A549 (cell line): ENCODE data around the gene C1orf141. TPM values are rescaled to one million over a fixed set of nuclear protein-coding genes. Genes with fewer than 3 reads are reported as not detected.

Source experiments
- ATAC-seq, 2 experiments: fragments of 200-7000 bp in 1 of 2; fragments of >200 bp in 1 of 2; cut with Nextera tagmentation in 1 of 2; cut with Tn5 transposase in 1 of 2; 3 replicates each; pipeline versions ENCODE4 v1.8.0 to v1.9.1; 2018 to 2020; ENCODE audit warnings: mild to moderate bottlenecking in 1 of 2, moderate library complexity in 1 of 2
- CTCF ChIA-PET: fragments of 300-600 bp; sonication (Branson Sonifier 250); formaldehyde crosslinking; extraction: SDS; loops from one replicate; lab custom pipeline; 2021; ENCODE audit warnings: antibody characterized with exemption, inconsistent platforms; lab: Yijun Ruan, JAX
- POLR2A ChIA-PET: fragments of 350-600 bp; formaldehyde crosslinking; extraction: SDS; loops from one replicate; lab custom pipeline; 2021; ENCODE audit warnings: antibody characterized with exemption, inconsistent platforms; lab: Yijun Ruan, JAX
- DNase-seq, 2 experiments: peaks; one replicate each; pipeline versions ENCODE4 v3.0.0 to v3.0.0-alpha.2; 2011 to 2016; ENCODE audit warnings: low read depth in 1 of 2, low spot score in 1 of 2
- FAIRE-seq: peaks from 2 replicates; lab custom pipeline; 2011; peaks lifted over from hg19 to GRCh38; lab: Jason Lieb, UNC
- H3K27ac ChIP-seq, 2 experiments: fragments of >200 bp; sonication (Bioruptor Twin); formaldehyde crosslinking; 3 replicates each; pipeline ENCODE4 v1.5.1; 2016 to 2017
- H3K4me1 ChIP-seq: fragments of >200 bp; sonication (Bioruptor Twin); formaldehyde crosslinking; 3 replicates; pipeline ENCODE4 v1.6.1; 2016
- H3K4me2 ChIP-seq: fragments of >200 bp; sonication (Bioruptor Twin); formaldehyde crosslinking; 3 replicates; pipeline ENCODE4 v1.6.1; 2016
- H3K4me3 ChIP-seq: fragments of >200 bp; sonication (Bioruptor Twin); formaldehyde crosslinking; 3 replicates; pipeline ENCODE4 v1.5.1; 2016
- H3K9me3 ChIP-seq: fragments of >200 bp; sonication (Bioruptor Twin); formaldehyde crosslinking; 3 replicates; pipeline ENCODE4 v1.6.1; 2016
- CBX8 ChIP-seq: fragments of 200-600 bp; sonication (generic); IDR thresholded peaks from 2 replicates; pipeline ENCODE4 v1.6.1; 2016
- CEBPB ChIP-seq, 2 experiments: fragments of >200 bp in 1 of 2; sonication (Bioruptor Twin) in 1 of 2; formaldehyde crosslinking in 1 of 2; IDR thresholded peaks; 2 replicates each; pipeline ENCODE4 v1.6.1; 2012 to 2016
- EHF ChIP-seq: fragments of 250-450 bp; sonication (Bioruptor Pico); IDR thresholded peaks from 2 replicates; pipeline ENCODE4 v1.5.0; 2020; ENCODE audit warnings: mild to moderate bottlenecking
- EHMT2 ChIP-seq: fragments of 200-600 bp; sonication (generic); IDR thresholded peaks from 2 replicates; pipeline ENCODE4 v1.6.1; 2016; ENCODE audit warnings: antibody characterized with exemption, low read depth, mild to moderate bottlenecking, moderate library complexity
- EP300 ChIP-seq, 2 experiments: fragments of >200 bp; sonication (Bioruptor Twin); formaldehyde crosslinking; IDR thresholded peaks; 2 replicates in 1 of 2; 3 replicates in 1 of 2; pipeline ENCODE4 v1.6.1; 2016 to 2017
- HDAC2 ChIP-seq: fragments of 200-600 bp; sonication (generic); IDR thresholded peaks from 2 replicates; pipeline ENCODE4 v1.6.1; 2016
- HEYL ChIP-seq: fragments of 250-450 bp; sonication (Bioruptor Pico); IDR thresholded peaks from 2 replicates; pipeline ENCODE4 v1.8.0; 2021; ENCODE audit warnings: mild to moderate bottlenecking, moderate library complexity
- MYC ChIP-seq: IDR thresholded peaks from 2 replicates; pipeline ENCODE4 v1.6.1; 2012; ENCODE audit warnings: mild to moderate bottlenecking, inconsistent platforms, low read length, improper control_type of control experiment, borderline replicate concordance
- NPAS2 ChIP-seq: fragments of 250-450 bp; sonication (Bioruptor Pico); IDR thresholded peaks from 2 replicates; pipeline ENCODE4 v1.8.0; 2022; ENCODE audit warnings: mild to moderate bottlenecking, moderate library complexity, borderline replicate concordance
- PHF8 ChIP-seq: fragments of 200-600 bp; sonication (generic); IDR thresholded peaks from 2 replicates; pipeline ENCODE4 v1.6.1; 2016; ENCODE audit warnings: low read depth, mild to moderate bottlenecking, antibody characterized with exemption, moderate library complexity, borderline replicate concordance
- POLR2A ChIP-seq: IDR thresholded peaks from 2 replicates; pipeline ENCODE4 v1.6.1; 2012; ENCODE audit warnings: mild to moderate bottlenecking, low read length
- REST ChIP-seq: fragments of 200-600 bp; sonication (generic); IDR thresholded peaks from 2 replicates; pipeline ENCODE4 v1.6.1; 2016; ENCODE audit warnings: antibody characterized with exemption, mild to moderate bottlenecking, moderate library complexity
- SMC3 ChIP-seq: fragments of >200 bp; sonication (Bioruptor Twin); formaldehyde crosslinking; IDR thresholded peaks from 3 replicates; pipeline ENCODE4 v1.6.1; 2018; ENCODE audit warnings: inconsistent platforms
- SREBF2 ChIP-seq: fragments of 450-650 bp; IDR thresholded peaks from 2 replicates; pipeline ENCODE4 v1.6.1; 2014; ENCODE audit warnings: mild to moderate bottlenecking, moderate library complexity
- TFCP2L1 ChIP-seq: fragments of 250-450 bp; sonication (Bioruptor Pico); IDR thresholded peaks from 2 replicates; pipeline ENCODE4 v1.5.0; 2021; ENCODE audit warnings: mild to moderate bottlenecking
- TP53 ChIP-seq: fragments of 250-450 bp; sonication (Bioruptor Pico); IDR thresholded peaks from 2 replicates; pipeline ENCODE4 v1.5.0; 2021; ENCODE audit warnings: mild to moderate bottlenecking, moderate library complexity
- WGBS: methylation state at CpG from one replicate; pipeline ENCODE4 v1.1.6; 2017; ENCODE audit errors: missing lambda C conversion rate; 5-methylcytosine and 5-hydroxymethylcytosine counted together
- polyA plus RNA-seq, 4 experiments: library from polyadenylated mRNA; depleted of rRNA in 3 of 4; stranded (reverse); fragments of >200 nt; fragmentation: RNase III in 1 of 4; extraction: RNeasy Plus Mini Kit Qiagen cat#74134 plus additional on column Dnase treatment in 1 of 4; gene quantifications; 2 replicates in 3 of 4; 3 replicates in 1 of 4; pipeline ENCODE4 v1.2.3, GENCODE V29; 2011 to 2017
- TF ChIP-seq, protein P1 (sequence below): fragments of 250-450 bp; sonication (Bioruptor Pico); IDR thresholded peaks from 2 replicates; pipeline ENCODE4 v1.5.0; 2021; ENCODE audit warnings: mild to moderate bottlenecking, moderate library complexity, borderline replicate concordance
- TF ChIP-seq, protein P2 (sequence below): IDR thresholded peaks from 2 replicates; pipeline ENCODE4 v1.6.1; 2012; ENCODE audit warnings: low read depth, borderline replicate concordance
- TF ChIP-seq, protein P3 (sequence below): fragments of >200 bp; sonication (Bioruptor Twin); formaldehyde crosslinking; IDR thresholded peaks from 2 replicates; pipeline ENCODE4 v1.6.1; 2016

Gene C1orf141
- polyA plus RNA-seq, 2 of the 4 experiments (the other 2 are of a cell fraction), result not detected

DNA sequence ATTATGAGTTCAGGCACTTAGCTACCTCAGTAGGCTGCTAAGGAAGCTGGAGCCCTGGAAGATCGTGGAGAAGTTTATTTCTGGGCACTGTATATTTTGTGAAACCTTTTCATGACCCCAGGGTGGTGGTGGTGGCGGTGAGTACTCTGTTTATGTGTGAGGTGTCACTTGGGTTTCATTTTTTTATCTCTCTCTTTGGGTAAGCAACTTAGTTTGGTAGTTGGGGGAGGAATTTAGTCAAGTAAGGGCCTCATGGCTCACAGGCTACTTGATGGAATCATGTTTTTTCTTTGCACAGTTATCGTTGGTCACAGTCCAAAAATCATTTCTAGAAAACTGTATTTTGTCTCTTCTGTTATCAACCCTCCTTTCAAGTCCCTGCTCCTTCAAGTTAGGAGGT is 33.9 kb downstream of the C1orf141 start:
- ChIA-PET POLR2A (no interaction called here), CTCF (no interaction called here)
- ATAC-seq, result no peak
- no peak for DNase-seq
- H3K4me1 ChIP-seq, result no peaks in the 10 kb centered on the region
- no peak overlapping the region for H3K4me3 ChIP-seq
- TF ChIP-seq POLR2A, result no peak
- TF ChIP-seq, protein P1, sequence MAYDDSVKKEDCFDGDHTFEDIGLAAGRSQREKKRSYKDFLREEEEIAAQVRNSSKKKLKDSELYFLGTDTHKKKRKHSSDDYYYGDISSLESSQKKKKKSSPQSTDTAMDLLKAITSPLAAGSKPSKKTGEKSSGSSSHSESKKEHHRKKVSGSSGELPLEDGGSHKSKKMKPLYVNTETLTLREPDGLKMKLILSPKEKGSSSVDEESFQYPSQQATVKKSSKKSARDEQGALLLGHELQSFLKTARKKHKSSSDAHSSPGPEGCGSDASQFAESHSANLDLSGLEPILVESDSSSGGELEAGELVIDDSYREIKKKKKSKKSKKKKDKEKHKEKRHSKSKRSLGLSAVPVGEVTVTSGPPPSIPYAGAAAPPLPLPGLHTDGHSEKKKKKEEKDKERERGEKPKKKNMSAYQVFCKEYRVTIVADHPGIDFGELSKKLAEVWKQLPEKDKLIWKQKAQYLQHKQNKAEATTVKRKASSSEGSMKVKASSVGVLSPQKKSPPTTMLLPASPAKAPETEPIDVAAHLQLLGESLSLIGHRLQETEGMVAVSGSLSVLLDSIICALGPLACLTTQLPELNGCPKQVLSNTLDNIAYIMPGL, result no peak
- TF ChIP-seq, protein P2, sequence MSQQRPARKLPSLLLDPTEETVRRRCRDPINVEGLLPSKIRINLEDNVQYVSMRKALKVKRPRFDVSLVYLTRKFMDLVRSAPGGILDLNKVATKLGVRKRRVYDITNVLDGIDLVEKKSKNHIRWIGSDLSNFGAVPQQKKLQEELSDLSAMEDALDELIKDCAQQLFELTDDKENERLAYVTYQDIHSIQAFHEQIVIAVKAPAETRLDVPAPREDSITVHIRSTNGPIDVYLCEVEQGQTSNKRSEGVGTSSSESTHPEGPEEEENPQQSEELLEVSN, result no peak
- no peak for TF ChIP-seq REST
- TF ChIP-seq PHF8, result no peak
- TF ChIP-seq, all 56 proteins: peak for 0
- no peak overlapping the region for H3K4me2 ChIP-seq
- no peaks in the 10 kb centered on the region for H3K9me3 ChIP-seq
- no peak for FAIRE-seq
- 6% methylated on average over 3 of the region's 3 CpGs for WGBS
- no peak overlapping the region for H3K27ac ChIP-seq

DNA sequence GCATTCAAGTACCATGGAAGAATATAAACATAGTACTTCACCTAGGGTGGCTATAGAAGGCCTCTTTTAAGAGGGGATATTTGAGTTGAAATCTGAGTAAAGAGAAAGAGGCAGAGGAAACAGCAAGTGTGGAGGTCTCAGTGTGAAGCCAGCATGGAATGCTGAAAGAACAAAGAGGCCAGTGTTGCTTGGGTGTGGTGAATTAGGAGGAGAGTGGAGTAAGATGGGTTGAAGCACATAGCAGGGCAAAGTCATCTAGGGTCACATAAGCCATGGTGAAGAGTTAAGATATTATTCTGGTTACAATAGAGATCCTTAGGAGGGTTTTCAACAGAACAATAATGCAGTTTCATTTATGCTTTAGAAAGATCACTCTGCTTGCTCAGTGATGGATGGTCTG is 37.5 kb downstream of the C1orf141 start:
- DNase-seq (no peak), ATAC-seq (no peak), FAIRE-seq (no peak)
- TF ChIP-seq, protein P3, sequence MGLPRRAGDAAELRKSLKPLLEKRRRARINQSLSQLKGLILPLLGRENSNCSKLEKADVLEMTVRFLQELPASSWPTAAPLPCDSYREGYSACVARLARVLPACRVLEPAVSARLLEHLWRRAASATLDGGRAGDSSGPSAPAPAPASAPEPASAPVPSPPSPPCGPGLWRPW, result no peak
- TF ChIP-seq MYC (no peak), NPAS2 (CRISPR knock-in tag) (no peak), TFCP2L1 (no peak), EP300 (IDR thresholded peaks at IDR 0.05) (no peak), HEYL (CRISPR knock-in tag) (no peak), EHF (no peak), HDAC2 (no peak), TP53 (no peak), PHF8 (no peak), CEBPB (IDR thresholded peaks at IDR 0.05) (no peak), EHMT2 (no peak), SMC3 (no peak), CBX8 (no peak), SREBF2 (no peak), REST (no peak)
- POLR2A ChIA-PET, result no interaction called here
- Histone ChIP-seq H3K9me3 (no peaks in the 10 kb centered on the region), H3K4me1 (no peaks in the 10 kb centered on the region), H3K27ac (no peak overlapping the region), H3K4me3 (no peak overlapping the region), H3K4me2 (no peak overlapping the region)
- CTCF ChIA-PET, result no interaction called here
